K562 (cell line): ENCODE data around the gene ETS2. TPM values are rescaled to one million over a fixed set of nuclear protein-coding genes. Genes with fewer than 3 reads are reported as not detected.

Source experiments
- BCL6 ChIP-seq: fragments of 250-450 bp; sonication (Bioruptor Pico); IDR thresholded peaks from 2 replicates; pipeline ENCODE4 v1.4.0; 2020
- CBFB ChIP-seq: sonication (generic); formaldehyde crosslinking; IDR thresholded peaks from 2 replicates; pipeline ENCODE4 v1.4.0; 2020; ENCODE audit warnings: mild to moderate bottlenecking, missing genetic modification reagents
- CREB3L1 ChIP-seq: fragments of 450-650 bp; IDR thresholded peaks from 2 replicates; pipeline ENCODE4 v1.6.1; 2014; ENCODE audit warnings: low read depth, mild to moderate bottlenecking, moderate library complexity, borderline replicate concordance
- E2F4 ChIP-seq: sonication (generic); formaldehyde crosslinking; IDR thresholded peaks from 2 replicates; pipeline ENCODE4 v1.8.0; 2022; ENCODE audit warnings: mild to moderate bottlenecking, low read depth, missing genetic modification reagents
- ELF1 ChIP-seq: fragments of 200-800 bp; sonication (Bioruptor generic); IDR thresholded peaks from 2 replicates; pipeline ENCODE4 v1.6.1; 2016; ENCODE audit warnings: missing genetic modification characterization, missing compliant biosample characterization
- MAFG ChIP-seq: fragments of 450-650 bp; conservative IDR thresholded peaks from 2 replicates; pipeline ENCODE4 v1.6.1; 2016; ENCODE audit warnings: missing genetic modification characterization, missing compliant biosample characterization
- MBD2 ChIP-seq: sonication (generic); IDR thresholded peaks from 2 replicates; pipeline ENCODE4 v1.6.1; 2016; ENCODE audit warnings: low read depth, borderline replicate concordance
- POLR3G ChIP-seq: IDR thresholded peaks from 2 replicates; pipeline ENCODE4 v1.6.1; 2011; ENCODE audit not compliant: insufficient read length, insufficient replicate concordance; ENCODE audit errors: extremely low read depth
- RBBP5 ChIP-seq: fragments of 200-600 bp; sonication (generic); IDR thresholded peaks from 2 replicates; pipeline ENCODE4 v1.6.1; 2012; ENCODE audit warnings: borderline replicate concordance, mild to moderate bottlenecking, low read length, control low read depth, inconsistent platforms; ENCODE audit not compliant: insufficient read depth, poor library complexity, severe bottlenecking
- TARDBP ChIP-seq: fragments of 450-650 bp; IDR thresholded peaks from 2 replicates; pipeline ENCODE4 v1.6.1; 2016
- ZFP30 ChIP-seq: fragments of 250-450 bp; sonication (Bioruptor Pico); IDR thresholded peaks from 2 replicates; pipeline ENCODE4 v1.8.0; 2022; ENCODE audit warnings: moderate library complexity, mild to moderate bottlenecking, inconsistent platforms, borderline replicate concordance
- ZNF140 ChIP-seq: fragments of 250-450 bp; sonication (Bioruptor Pico); IDR thresholded peaks from 2 replicates; pipeline ENCODE4 v1.8.0; 2021; ENCODE audit warnings: moderate library complexity, mild to moderate bottlenecking, inconsistent platforms
- ZNF407 ChIP-seq: fragments of 450-650 bp; IDR thresholded peaks from 2 replicates; pipeline ENCODE4 v1.6.1; 2016; ENCODE audit warnings: low read depth
- ZNF507 ChIP-seq: conservative IDR thresholded peaks from 2 replicates; pipeline ENCODE4 v1.6.1; 2017; ENCODE audit warnings: missing genetic modification characterization, missing compliant biosample characterization
- ZNF740 ChIP-seq, 3 experiments: fragments of 200-800 bp in 1 of 3; sonication (Bioruptor generic) in 1 of 3; sonication (generic) in 1 of 3; formaldehyde crosslinking in 1 of 3; IDR thresholded peaks; 2 replicates each; pipeline versions ENCODE4 v1.6.1 to v1.8.0; 2016 to 2022; ENCODE audit warnings: mild to moderate bottlenecking in 2 of 3, missing compliant biosample characterization in 2 of 3, missing genetic modification characterization in 2 of 3, missing genetic modification reagents in 1 of 3
- polyA plus RNA-seq, 8 experiments: library from polyadenylated mRNA; depleted of rRNA in 4 of 8; stranded (reverse) in 5 of 8; unstranded in 3 of 8; fragments of >200 nt; fragmentation: Nextera tagmentation in 2 of 8; fragmentation: Illumina TruSeq in 1 of 8; extraction: Ambion mirVana in 2 of 8; extraction: Trizol in 1 of 8; gene quantifications; 2 replicates each; pipeline versions ENCODE4 v1.2.1 to v1.2.3, GENCODE V29; 2011 to 2014; ENCODE audit warnings: inconsistent platforms in 1 of 8, missing spikeins in 1 of 8
- total RNA-seq, 7 experiments: library from RNA; depleted of rRNA in 6 of 7; stranded (reverse); fragments of >200 nt in 6 of 7; fragmentation: Illumina TruSeq in 2 of 7; extraction: Trizol in 2 of 7; gene quantifications; 2 replicates each; pipeline versions ENCODE4 v1.2.1 to v1.2.3, GENCODE V29; 2011 to 2021; ENCODE audit warnings: low replicate concordance in 1 of 7

Gene ETS2
- total and polyA plus RNA-seq, 9 of the 15 experiments (the other 6 are each of a cell fraction or from before 2014, with no cell fraction given) = 1.7 to 24.4 (median 12.2) TPM

- TF ChIP-seq CREB3L1 (no peak), ZNF507 (tag) (no peak), BCL6 (CRISPR knock-in tag) (no peak), ZFP30 (CRISPR knock-in tag) (no peak), TARDBP (no peak), ZNF140 (CRISPR knock-in tag) (no peak), ELF1 (tag) (no peak), RBBP5 (no peak), MBD2 (no peak), CBFB (CRISPR knock-in tag) (no peak), MAFG (tag) (no peak), E2F4 (CRISPR knock-in tag) (no peak), ZNF740 (CRISPR knock-in tag; IDR thresholded peaks at IDR 0.05) (no peak), ZNF740 (tag; IDR thresholded peaks at IDR 0.05) (no peak), POLR3G (no peak), ZNF407 (no peak)
Observed at GRCh38 chr21:38792676-38793459, 12.9 kb upstream of the ETS2 start (continued).
